ENCODE results near the gene EXOSC7. TPM values are rescaled to one million over a fixed set of nuclear protein-coding genes. Genes with fewer than 3 reads are reported as not detected.

The EXOSC7 gene
- total RNA-seq, 2 donors from 2014 or later = 61.2 to 69.4 TPM

GRCh38 chr3:45002720-45003119 lies 26.7 kb downstream of the EXOSC7 start:
- Histone ChIP-seq H3K9ac (ENCODE audit: extremely low read depth, low read length, poor library complexity, severe bottlenecking) (no peak overlapping the region), H3K27ac (ENCODE audit: low read depth, low read length) (no peak overlapping the region), H3K27me3 (ENCODE audit: control insufficient read depth, insufficient read depth, low read length, poor library complexity, severe bottlenecking) (no peaks in the 10 kb centered on the region), H3K9me3 (ENCODE audit: control insufficient read depth, low read length) (peaks cover 23% of the 10 kb centered on the region), H3K4me1 (ENCODE audit: control insufficient read depth, insufficient read depth, low read length) (no peaks in the 10 kb centered on the region), H3K36me3 (ENCODE audit: control insufficient read depth, insufficient read depth, low read length) (peaks cover 83% of the 10 kb centered on the region), H3K4me3 (ENCODE audit: low read length) (no peak overlapping the region)
- Mint-ChIP-seq H3K4me1 (no peaks in the 10 kb centered on the region), H3K27me3 (ENCODE audit: insufficient read depth) (no peaks in the 10 kb centered on the region), H3K9me3 (peaks cover 30% of the 10 kb centered on the region), H3K4me3 (no peak overlapping the region), H3K27ac (no peak overlapping the region), H3K36me3 (ENCODE audit: low read depth) (peaks cover 79% of the 10 kb centered on the region)
- DNase-seq = no peak
- WGBS, 2 experiments (ENCODE audit: insufficient coverage in 1 of 2, insufficient read length in 1 of 2) = 89 to 94% methylated on average over 3 of the region's 3 CpGs
- TF ChIP-seq CTCF (conservative IDR thresholded peaks at IDR 0.05) = no peak

- TF ChIP-seq CTCF (conservative IDR thresholded peaks at IDR 0.05) = no peak
- Mint-ChIP-seq H3K9me3 (peaks cover 30% of the 10 kb centered on the region), H3K4me1 (no peaks in the 10 kb centered on the region), H3K36me3 (ENCODE audit: low read depth) (peaks cover 79% of the 10 kb centered on the region), H3K27ac (no peak overlapping the region), H3K27me3 (ENCODE audit: insufficient read depth) (no peaks in the 10 kb centered on the region), H3K4me3 (no peak overlapping the region)
- H3K27ac ChIP-seq (ENCODE audit: low read depth, low read length) = no peak overlapping the region
- no peaks in the 10 kb centered on the region for H3K4me1 ChIP-seq (ENCODE audit: control insufficient read depth, insufficient read depth, low read length)
- no peak overlapping the region for H3K4me3 ChIP-seq (ENCODE audit: low read length)
- DNase-seq = no peak
- peaks cover 23% of the 10 kb centered on the region for H3K9me3 ChIP-seq (ENCODE audit: control insufficient read depth, low read length)
- H3K27me3 ChIP-seq (ENCODE audit: control insufficient read depth, insufficient read depth, low read length, poor library complexity, severe bottlenecking) = no peaks in the 10 kb centered on the region
- peaks cover 88% of the 10 kb centered on the region for H3K36me3 ChIP-seq (ENCODE audit: control insufficient read depth, insufficient read depth, low read length)
- H3K9ac ChIP-seq (ENCODE audit: extremely low read depth, low read length, poor library complexity, severe bottlenecking) = no peak overlapping the region
Measured at GRCh38 chr3:45003406-45003805, 27.4 kb downstream of the EXOSC7 start.

- no peak for DNase-seq
- H3K4me3 ChIP-seq (ENCODE audit: low read length) = no peak overlapping the region
- H3K4me1 ChIP-seq (ENCODE audit: control insufficient read depth, insufficient read depth, low read length) = no peaks in the 10 kb centered on the region
- H3K27me3 ChIP-seq (ENCODE audit: control insufficient read depth, insufficient read depth, low read length, poor library complexity, severe bottlenecking) = no peaks in the 10 kb centered on the region
- H3K36me3 ChIP-seq (ENCODE audit: control insufficient read depth, insufficient read depth, low read length) = peaks cover 88% of the 10 kb centered on the region
- H3K9me3 ChIP-seq (ENCODE audit: control insufficient read depth, low read length) = peaks cover 23% of the 10 kb centered on the region
- Mint-ChIP-seq H3K9me3 (peaks cover 30% of the 10 kb centered on the region), H3K27ac (no peak overlapping the region), H3K27me3 (ENCODE audit: insufficient read depth) (no peaks in the 10 kb centered on the region), H3K4me3 (no peak overlapping the region), H3K4me1 (no peaks in the 10 kb centered on the region), H3K36me3 (ENCODE audit: low read depth) (peaks cover 81% of the 10 kb centered on the region)
- no peak overlapping the region for H3K27ac ChIP-seq (ENCODE audit: low read depth, low read length)
- no peak for TF ChIP-seq CTCF (conservative IDR thresholded peaks at IDR 0.05)
- H3K9ac ChIP-seq (ENCODE audit: extremely low read depth, low read length, poor library complexity, severe bottlenecking) = no peak overlapping the region
- WGBS, 2 experiments (ENCODE audit: insufficient coverage in 1 of 2, insufficient read length in 1 of 2) = 70 to 97% methylated on average over 2 of the region's 2 CpGs
Measured at GRCh38 chr3:45003859-45004258, 27.8 kb downstream of the EXOSC7 start.

Measured in endodermal cell (in vitro differentiated cells).